GM18517 (cell line): ENCODE results near the gene TSPO.

Source experiments
- ATAC-seq: cut with Tn5 transposase; IDR thresholded peaks from one replicate; pipeline ENCODE4 v1.9.1; 2021; ENCODE audit warnings: mild to moderate bottlenecking, moderate library complexity; ENCODE audit not compliant: unreplicated experiment

Gene TSPO

GRCh38 chr22:43157874-43158546, 6.7 kb downstream of the TSPO start:
- ATAC-seq, result no peak

- no peak for ATAC-seq
Measured at GRCh38 chr22:43158778-43159483, 7.6 kb downstream of the TSPO start.

- no peak for ATAC-seq
Measured at GRCh38 chr22:43159484-43160178, 8.3 kb downstream of the TSPO start.

- no peak for ATAC-seq
Measured at GRCh38 chr22:43160497-43161126, 9.3 kb downstream of the TSPO start.

GRCh38 chr22:43162412-43163150, 11.2 kb downstream of the TSPO start:
- ATAC-seq, result no peak

GRCh38 chr22:43163241-43163795, 12.0 kb downstream of the TSPO start:
- no peak for ATAC-seq

- no peak for ATAC-seq
Measured at GRCh38 chr22:43164636-43165035, 13.3 kb downstream of the TSPO start.

- ATAC-seq, result no peak
Measured at GRCh38 chr22:43166132-43166930, 15.0 kb downstream of the TSPO start.

- ATAC-seq, result no peak
Measured at GRCh38 chr22:43167001-43167589, 15.7 kb downstream of the TSPO start.

- no peak for ATAC-seq
Measured at GRCh38 chr22:43168471-43169309, 17.3 kb downstream of the TSPO start.

GRCh38 chr22:43169310-43170130, 18.2 kb downstream of the TSPO start:
- no peak for ATAC-seq

GRCh38 chr22:43170131-43170480, 18.7 kb downstream of the TSPO start:
- ATAC-seq, result no peak

- ATAC-seq, result no peak
Measured at GRCh38 chr22:43171019-43171491, 19.7 kb downstream of the TSPO start.

GRCh38 chr22:43171607-43172006, 20.2 kb downstream of the TSPO start:
- ATAC-seq, result no peak

GRCh38 chr22:43172191-43172590, 20.8 kb downstream of the TSPO start:
- no peak for ATAC-seq

GRCh38 chr22:43173566-43173965, 22.2 kb downstream of the TSPO start:
- no peak for ATAC-seq

GRCh38 chr22:43173976-43174720, 22.8 kb downstream of the TSPO start:
- no peak for ATAC-seq
